ENCODE measurements around the gene AP4M1. TPM values are rescaled to one million over a fixed set of nuclear protein-coding genes. Genes with fewer than 3 reads are reported as not detected.
A peak's percentile ranks its signal among the peaks of the same experiment; 100 is the strongest.

The AP4M1 gene
- total RNA-seq, 1 donor from 2014 or later = 7.5 TPM

GRCh38 chr7:100085515-100085914 lies 15.9 kb upstream of the AP4M1 start:
- no peak for DNase-seq (ENCODE audit: low spot score)

GRCh38 chr7:100087055-100087750 lies 14.2 kb upstream of the AP4M1 start:
- no peak for DNase-seq (ENCODE audit: low spot score)

- no peak for DNase-seq (ENCODE audit: low spot score)
Measured at GRCh38 chr7:100088095-100088620, 13.3 kb upstream of the AP4M1 start.

GRCh38 chr7:100088621-100089457 lies 12.6 kb upstream of the AP4M1 start, which contains the start of gene COPS6:
Gene COPS6 (plus strand): TSS chr7:100088969. CDS start chr7:100088991, 22 bp downstream.
- DNase-seq (ENCODE audit: low spot score) = peak; percentile 94

DNA sequence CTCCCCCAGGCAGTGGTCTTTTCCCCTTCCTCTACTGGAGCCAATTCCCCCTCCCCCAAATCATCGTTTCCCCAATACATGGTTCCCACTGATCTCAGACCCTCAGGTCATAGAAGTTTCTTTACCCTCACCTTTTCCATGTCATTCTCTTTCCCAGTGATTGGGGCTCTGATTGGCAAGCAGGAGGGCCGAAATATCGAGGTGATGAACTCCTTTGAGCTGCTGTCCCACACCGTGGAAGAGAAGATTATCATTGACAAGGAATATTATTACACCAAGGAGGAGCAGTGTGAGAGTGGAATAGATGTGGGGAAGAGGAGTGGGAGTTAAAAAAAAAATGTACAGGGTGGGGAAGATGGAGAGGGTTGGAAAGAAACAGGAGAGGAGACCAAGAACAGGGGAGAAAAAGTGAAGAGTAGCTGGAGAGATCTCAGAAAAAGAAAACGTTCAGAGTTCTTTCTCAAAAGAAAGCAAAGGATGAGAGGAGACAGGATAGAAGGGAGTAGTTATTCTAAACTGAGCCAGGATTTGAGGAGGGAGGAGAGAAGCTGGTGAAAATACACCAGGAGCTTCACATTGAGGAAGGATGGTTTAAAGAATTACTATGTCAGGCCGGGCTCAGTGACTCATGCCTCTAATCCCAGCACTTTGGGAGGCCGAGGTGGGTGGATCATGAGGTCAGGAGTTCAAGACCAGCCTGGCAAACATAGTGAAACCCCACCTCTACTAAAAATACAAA lies 11.8 kb upstream of the AP4M1 start:
- no peak for DNase-seq (ENCODE audit: low spot score)

- DNase-seq (ENCODE audit: low spot score) = no peak
Measured at GRCh38 chr7:100090527-100091410, 10.7 kb upstream of the AP4M1 start.

DNA sequence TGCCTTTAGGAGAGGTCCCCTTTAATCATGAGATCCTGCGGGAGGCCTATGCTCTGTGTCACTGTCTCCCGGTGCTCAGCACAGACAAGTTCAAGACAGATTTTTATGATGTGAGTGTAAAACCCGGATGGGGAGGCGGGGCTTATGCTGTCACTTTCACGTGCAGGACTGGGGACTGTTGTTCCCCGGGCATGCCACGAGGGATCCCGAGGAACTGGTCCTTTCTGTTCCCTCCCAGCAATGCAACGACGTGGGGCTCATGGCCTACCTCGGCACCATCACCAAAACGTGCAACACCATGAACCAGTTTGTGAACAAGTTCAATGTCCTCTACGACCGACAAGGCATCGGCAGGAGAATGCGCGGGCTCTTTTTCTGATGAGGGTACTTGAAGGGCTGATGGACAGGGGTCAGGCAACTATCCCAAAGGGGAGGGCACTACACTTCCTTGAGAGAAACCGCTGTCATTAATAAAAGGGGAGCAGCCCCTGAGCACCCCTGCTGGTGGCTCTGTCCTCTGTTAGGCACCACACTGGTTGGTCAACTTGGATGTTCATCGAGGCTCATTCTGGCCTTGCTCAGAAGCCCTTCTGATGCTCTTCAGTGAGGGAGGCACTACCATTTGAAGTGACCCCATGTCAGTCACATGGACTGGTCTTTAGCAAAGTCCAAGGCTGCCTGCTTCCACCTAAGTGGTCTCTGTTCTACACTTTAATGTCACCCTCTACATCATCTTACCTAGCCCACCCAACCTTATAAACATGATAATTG lies 9.8 kb upstream of the AP4M1 start:
- no peak for DNase-seq (ENCODE audit: low spot score)

GRCh38 chr7:100093054-100093453 lies 8.4 kb upstream of the AP4M1 start:
- DNase-seq (ENCODE audit: low spot score) = no peak

- DNase-seq (ENCODE audit: low spot score) = no peak
Measured at GRCh38 chr7:100093498-100093897, 7.9 kb upstream of the AP4M1 start.

GRCh38 chr7:100093925-100094486 lies 7.4 kb upstream of the AP4M1 start:
- no peak for DNase-seq (ENCODE audit: low spot score)

DNA sequence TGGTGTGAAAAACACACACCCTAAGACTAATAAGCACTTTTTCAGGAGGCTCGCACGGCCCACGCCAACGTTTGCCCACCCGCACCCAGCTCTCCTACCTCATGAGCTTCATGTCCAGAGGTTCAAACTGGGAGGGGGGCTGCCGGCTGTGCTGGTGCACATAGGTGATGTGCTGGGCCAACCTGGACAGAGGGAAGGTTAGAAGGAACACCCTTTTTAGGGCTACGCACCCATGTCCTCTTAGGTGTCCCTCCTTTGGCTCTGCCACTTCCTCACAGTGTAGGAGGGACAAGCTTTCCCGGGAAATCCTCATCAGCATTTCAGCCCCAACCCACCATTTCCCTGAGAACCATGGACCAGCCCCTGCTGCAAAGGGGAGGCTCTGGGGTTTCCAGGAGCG lies 6.2 kb upstream of the AP4M1 start:
- no peak for DNase-seq (ENCODE audit: low spot score)

DNA sequence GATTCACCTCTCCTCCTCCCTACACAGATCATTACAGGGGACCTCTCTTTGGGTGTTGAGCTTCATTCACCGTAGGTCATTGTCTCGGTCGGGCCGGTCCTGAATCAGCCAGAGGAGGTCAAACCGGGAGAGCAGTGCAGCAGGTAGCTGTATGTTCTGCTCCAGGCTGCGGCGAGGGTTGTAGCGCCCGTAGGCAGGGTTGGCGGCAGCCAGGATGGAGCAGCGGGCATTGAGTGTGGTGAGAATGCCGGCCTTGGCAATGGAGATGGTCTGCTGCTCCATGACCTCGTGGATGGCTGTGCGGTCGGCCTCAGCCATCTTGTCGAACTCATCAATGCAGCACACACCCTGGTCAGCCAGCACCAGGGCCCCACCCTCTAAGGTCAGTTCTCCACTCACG lies 5.7 kb upstream of the AP4M1 start:
- DNase-seq (ENCODE audit: low spot score) = no peak

GRCh38 chr7:100098913-100099312 lies 2.5 kb upstream of the AP4M1 start:
- DNase-seq (ENCODE audit: low spot score) = no peak

DNA sequence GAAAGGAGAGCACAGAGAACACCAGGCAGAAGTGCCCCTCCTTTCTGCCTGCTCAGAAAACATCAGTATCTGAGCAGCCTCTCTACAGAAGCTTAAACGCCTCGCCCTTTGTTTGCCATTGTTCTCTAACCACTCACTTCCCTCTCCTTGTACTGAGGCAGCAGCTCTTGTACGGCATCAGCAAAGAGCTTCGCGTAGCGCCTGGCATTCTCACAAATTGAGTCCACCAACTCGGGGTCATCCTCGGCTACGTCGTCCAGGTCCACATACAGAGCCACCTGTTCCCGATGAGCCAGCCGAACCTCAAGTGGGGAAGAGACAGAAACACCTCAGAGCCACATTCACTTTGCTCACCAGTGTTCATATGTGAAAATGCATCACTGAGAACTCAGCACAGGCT lies 2.0 kb upstream of the AP4M1 start:
- DNase-seq (ENCODE audit: low spot score) = no peak

- DNase-seq (ENCODE audit: low spot score) = peak; percentile 98
Measured at GRCh38 chr7:100100420-100101015, 925 bp upstream of the AP4M1 start.

DNA sequence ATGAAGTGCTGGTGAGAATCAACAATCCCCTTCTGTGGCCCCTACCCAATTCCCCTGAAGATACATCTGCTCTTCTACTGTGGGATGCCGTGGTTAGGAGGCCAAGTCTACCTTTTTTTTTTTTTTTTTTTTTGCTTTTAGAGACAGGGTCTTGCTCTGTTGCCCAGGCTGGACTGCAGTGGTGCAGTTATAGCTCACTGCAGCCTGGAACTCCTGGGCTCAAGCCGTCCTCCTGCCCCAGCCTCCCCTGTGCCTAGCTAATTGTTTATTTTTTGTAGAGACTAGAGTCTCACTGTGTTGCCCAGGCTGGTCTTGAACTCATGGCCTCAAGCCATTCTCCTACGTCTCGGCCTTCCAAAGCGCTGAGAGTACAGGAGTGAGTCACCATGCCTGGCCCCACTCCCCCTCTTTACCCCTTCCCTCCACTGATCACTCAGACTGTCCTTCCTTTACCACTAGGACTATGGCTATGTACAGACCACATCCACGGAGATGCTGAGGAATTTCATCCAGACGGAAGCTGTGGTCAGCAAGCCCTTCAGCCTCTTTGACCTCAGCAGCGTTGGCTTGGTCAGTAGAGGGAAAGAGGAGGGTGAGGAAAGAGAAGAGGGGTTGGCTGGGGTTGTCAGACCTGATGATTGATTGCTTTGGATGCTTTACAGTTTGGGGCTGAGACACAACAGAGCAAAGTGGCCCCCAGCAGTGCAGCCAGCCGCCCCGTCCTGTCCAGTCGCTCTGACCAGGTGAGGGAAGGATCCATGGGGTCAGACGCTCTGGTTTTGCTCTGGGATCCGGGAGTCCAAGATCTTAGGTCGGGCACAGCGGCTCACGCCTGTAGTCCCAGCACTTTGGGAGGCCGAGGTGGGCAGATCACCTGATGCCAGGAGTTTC lies 1.8 kb downstream of the AP4M1 start:
- no peak for DNase-seq (ENCODE audit: low spot score)

DNA sequence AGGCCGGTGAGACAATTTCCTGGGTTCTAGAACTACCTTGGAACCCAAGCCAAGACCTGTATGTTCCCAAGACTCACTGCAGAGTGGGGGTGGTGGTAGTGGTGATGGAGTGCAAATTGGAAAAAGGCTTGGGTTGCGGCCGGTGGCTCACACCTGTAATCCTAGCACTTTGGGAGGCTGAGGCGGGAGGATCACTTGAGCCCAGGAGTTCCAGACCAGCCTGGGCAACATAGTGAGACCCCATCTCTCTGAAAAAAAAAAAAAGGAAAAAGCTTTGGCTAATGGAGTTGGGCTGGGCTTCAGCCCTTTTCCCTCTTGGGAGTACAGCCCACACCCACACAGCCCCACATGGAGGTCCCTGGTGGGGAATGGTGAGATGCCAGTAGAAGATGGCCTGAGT lies 4.1 kb downstream of the AP4M1 start:
- DNase-seq (ENCODE audit: low spot score) = no peak

GRCh38 chr7:100106633-100107032 lies 5.2 kb downstream of the AP4M1 start:
- DNase-seq (ENCODE audit: low spot score) = no peak

Data from mesenteric fat pad (tissue), 1 donor.